COLO668 (cell line): Measurements from ENCODE around the gene HOXB2.
"Not testable (repeated sequence)": the region's sequence is repeated elsewhere in the genome, so short reads cannot be mapped to it uniquely, and the experiment has no call there.

Experiments used
- DNase-seq: peaks from one replicate; lab custom pipeline; 2025; ENCODE audit not compliant: unreplicated experiment; lab: John Stamatoyannopoulos, UW

The HOXB2 gene

DNA sequence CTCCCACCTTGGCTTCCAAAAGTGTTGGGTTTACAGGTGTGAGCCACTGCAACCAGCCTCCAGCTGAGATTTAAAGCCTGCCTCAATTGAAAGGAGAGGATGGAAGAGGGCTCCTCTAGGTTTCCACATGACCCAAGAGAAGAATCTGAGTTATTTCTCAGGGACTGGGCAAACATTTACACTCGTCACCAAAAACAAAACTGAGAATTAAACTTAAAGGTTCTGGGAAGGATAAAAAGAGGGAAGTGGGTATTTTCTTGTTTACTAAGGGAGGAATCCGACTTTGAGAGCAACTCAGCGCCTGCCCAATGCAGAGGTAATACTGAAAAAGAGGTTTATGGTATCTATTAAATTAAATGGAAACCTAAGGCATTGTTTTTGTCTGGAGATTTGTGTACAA is 27.4 kb downstream of the HOXB2 start:
- no peak for DNase-seq

DNA sequence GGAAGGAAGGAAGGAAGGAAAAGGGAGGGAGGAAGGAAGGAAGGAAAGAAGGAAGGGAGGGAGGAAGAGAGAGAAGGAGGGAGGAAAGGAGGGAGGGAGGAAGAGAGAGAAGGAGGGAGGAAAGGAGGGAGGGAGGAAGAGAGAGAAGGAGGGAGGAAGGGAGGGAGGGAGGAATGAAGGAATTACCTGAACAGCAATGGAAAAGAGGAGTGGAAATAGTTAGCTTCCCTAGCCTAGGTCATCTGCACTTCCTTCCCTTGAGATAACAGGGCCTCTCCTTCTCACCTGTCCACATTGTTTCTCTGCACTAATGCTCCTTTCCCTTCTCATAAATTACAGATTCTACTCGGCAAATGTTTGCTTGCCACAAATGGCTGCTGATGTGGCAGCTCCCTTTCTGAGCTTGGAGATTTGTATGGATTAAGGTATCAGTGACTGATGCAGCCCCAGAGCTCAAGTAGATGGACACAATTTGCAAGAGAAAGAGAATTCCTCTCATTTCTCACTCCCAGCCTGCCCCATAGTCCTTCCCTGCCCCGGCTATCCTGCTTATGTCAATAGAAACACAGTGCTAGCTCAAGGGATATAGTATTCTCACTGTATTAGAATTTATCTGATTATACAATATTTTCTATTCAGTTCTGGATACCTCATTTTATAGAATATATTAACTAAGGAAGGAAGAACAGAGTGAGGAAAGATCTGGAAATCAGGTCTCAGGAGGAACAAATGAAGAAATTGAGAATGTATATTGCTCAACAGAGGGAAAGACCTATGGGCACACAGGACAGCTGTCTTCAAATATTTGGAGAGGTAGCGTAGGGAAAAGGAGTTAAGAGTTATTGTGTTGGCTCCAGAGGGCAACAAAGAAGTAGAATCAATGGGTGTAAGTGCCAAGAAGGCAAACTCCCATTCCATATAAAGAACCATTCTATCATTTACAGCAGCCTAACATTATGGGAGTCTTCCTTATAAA is 28.7 kb downstream of the HOXB2 start:
- no peak for DNase-seq

DNA sequence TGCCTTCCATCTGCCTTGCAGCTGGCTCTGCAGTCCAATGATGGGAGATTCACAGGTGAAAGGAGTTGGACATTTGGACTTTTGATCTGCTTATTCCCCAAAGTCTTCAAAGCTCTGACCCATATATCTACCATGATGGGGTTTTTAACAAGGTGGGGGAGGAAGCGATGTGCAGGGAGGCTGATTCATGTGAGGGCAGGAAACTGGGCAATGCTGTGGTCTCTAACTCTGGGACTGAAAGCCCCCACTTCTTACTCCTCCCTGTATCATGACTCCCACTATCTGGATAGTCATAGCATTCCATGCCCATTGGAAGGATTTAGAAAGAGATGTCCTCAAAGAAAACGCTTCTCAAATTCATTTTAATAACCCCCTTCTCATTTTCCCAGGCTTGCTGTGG is 30.4 kb downstream of the HOXB2 start:
- no peak for DNase-seq

GRCh38 chr17:48513666-48514455 is 31.0 kb downstream of the HOXB2 start:
- DNase-seq, result no peak

DNA sequence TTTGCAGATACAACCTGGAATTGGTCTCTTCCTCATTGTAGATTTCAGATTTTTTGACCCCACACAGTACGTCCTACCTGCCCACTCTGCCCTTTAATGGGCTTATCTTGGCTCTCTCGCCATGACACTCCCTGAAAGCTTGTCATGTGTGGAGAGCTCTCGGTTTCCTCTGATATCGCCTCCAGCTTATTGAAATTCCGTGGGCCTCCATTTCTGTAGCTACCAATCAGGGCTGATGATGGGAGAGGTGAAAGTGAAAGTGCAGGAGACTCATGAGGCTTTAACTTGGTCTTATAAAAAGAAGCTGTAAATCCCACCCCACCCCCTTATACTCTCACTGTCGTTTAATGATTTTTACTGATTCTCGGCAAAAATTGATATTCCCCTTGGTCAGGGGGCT is 31.8 kb downstream of the HOXB2 start:
- DNase-seq, result no peak

DNA sequence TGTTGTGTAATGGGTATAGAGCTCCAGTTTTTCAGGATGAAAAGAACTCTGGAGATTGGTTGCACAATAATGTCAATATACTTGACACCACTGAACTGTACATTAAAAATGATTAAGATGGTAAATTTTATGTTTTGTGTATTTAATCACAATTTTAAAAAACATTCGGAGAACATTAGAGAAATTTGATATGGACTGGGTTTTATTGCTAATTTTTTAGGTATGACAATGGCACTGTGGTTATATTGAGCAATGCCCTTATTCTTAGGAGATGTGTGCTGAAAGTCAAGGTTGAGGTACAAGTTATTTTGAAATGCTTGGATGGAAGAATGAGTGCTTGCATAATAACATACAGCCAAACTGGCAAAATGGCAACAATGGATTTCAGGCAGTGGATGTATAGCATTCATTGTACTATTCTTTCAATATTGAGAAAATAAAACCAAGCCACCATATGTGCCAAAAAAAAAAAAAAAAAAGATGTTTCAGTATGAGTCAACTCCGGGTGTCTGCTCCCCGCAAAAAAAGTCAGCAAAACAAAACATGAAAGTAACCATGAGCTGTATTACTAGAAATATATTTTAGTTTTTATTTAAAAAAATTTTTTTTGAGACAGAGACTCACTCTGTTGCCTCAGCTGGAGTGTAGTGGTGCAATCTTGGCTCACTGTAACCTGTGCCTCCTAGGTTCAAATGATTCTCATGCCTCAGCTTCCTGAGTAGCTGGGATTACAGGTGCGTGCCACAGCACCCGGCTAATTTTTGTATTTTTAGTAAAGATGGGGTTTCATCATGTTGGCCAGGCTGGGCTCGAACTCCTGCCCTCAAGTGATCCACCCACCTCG is 33.9 kb downstream of the HOXB2 start:
- no peak for DNase-seq

DNA sequence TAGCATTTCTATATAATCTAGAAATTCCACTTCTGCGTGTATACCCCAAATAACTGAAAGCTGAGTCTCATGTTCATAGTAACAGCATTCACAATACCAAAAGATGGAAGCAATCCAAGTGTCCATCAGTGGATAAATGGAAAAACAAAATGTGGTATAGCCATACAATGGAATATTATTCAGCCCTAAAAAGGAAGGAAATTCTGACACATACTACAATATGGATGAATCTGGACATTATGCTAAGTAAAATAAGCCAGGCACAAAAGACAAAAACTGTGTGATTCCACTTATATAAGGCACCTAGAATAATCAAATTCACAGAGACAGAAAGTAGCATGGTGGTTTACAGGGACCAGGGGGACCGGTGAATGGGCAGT is 34.5 kb downstream of the HOXB2 start:
- no peak for DNase-seq

- not testable (repeated sequence) for DNase-seq
These were observed 35.2 kb downstream of the HOXB2 start for GRCh38 chr17:48509708-48510107.

GRCh38 chr17:48506246-48506645 is 38.7 kb downstream of the HOXB2 start:
- no peak for DNase-seq

GRCh38 chr17:48505788-48506187 is 39.1 kb downstream of the HOXB2 start:
- peak; percentile 69 for DNase-seq

GRCh38 chr17:48504953-48505352 is 40.0 kb downstream of the HOXB2 start:
- DNase-seq, result no peak

DNA sequence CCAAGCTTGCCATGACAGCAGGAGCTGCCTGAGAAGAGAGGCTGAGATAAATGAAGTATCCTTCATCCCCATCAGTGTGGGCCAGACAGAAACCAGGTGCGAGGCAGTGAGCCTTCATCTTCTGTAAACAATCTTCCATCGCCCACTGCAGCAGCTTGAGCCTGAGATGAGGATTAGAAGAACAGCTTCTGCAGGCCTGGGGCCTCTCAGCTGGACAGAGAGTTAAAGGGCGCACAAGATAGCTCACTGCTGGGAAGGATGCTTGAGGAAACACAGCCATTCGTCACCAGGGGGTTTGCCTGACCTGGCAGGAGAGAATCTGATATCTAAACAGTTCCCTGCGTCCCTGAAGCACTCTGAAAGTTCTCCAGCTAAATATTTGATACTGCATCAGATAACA is 41.2 kb downstream of the HOXB2 start:
- no peak for DNase-seq

- DNase-seq, result no peak
These were observed 42.0 kb downstream of the HOXB2 start for GRCh38 chr17:48502901-48503300.

GRCh38 chr17:48502312-48502711 is 42.6 kb downstream of the HOXB2 start:
- no peak for DNase-seq

DNA sequence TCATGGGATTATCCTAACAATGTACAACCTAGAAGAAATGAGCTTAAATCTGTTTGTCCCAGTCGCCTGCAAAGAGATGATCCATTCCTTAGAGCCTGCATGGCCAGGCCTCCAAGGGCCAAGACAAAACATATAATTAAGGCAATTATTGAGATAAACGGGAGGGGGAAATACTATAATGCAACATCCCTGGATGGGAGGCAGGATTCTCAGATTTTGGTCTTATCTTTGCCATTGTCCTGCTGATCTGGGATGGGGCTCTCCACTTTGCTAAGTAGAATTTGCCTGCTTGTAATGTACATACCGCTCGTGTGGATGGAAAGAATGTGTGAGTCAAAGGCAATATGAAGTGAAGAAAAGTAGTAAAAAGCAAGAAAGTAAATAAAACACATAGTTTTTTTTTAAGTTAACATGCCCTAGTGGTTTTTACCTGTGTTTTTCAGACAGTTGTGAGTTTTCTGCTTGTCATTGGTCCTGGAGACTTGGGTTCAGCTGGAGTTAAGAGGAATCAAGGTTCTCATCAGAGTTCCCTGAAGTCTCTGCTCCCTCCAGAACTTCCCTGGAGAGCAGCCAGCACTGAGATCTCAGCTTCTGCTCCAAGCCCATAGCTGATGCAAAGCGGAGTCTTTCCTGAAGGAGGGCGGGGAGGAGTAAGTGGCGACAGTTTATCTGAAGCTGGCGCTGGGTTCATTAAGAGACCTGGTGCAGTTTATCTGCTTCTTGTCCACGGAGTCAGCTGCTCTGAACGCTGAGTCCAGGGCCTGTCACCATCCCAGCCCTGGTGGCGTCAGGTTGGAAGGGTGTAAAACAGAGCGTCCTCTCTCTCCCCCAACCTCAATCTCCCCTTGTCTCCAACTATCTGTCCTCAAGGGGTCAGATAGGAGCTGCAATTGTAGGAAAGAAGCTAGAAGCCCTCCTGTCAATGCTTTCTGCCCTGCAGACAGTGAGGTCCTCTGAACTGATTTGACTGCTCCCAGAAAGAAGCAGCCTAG is 44.2 kb downstream of the HOXB2 start:
- no peak for DNase-seq

GRCh38 chr17:48499735-48500434 is 45.0 kb downstream of the HOXB2 start:
- no peak for DNase-seq

DNA sequence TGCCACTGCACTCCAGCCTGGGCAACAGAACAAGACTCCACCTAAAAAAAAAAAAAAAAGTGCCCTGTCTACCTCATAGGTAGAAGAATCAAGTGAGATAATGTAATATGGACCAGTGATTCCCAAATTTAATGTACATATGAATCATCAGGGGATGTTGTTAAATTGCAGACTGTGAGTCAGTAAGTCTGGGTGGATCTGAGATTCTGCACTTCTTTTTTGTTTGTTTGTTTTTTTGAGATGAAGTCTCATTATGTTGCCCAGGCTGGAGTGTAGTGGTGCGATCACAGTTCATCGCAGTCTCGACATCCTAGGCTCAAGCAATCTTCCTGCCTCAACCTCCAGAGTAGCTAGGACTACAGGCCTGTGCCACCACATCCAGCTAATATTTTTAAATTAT is 45.7 kb downstream of the HOXB2 start:
- no peak for DNase-seq

DNA sequence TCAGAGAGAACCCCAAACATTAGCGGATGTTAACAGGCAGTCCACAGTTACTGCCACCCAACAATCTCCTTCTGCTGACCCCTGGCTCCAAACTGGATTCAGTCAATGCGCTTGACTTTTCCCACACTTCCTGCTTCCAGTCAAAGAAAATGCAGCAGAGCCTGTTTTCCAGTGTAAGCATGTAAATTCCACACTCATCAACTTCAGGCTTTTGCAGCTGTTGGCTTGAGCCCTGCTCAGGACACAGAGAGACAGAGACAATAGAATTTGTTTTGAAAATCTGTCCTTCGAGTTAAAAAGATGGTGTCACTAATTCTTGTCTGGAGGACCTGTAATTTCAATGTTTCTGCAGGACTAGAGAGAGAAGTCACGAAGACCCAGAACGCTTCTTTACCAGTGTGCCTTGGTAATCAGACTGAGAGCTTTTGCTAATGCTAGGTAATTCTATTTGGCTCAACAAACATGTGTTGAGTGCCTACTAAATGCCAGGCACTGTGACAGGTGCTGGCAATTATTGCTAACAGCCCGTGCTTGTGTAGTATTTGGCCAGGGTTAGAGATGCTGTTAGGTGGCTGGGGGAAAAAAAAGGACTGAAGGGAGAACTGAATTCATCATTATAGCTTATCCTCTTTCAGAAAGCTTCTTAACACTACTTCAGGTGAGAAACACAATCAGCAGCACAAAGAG is 46.6 kb downstream of the HOXB2 start:
- peak; percentile 26 for DNase-seq

- DNase-seq, result no peak
These were observed 47.8 kb downstream of the HOXB2 start for GRCh38 chr17:48497103-48497502.
